T-cell (primary cell): ENCODE measurements around the gene EFCAB9. TPM values are rescaled to one million over a fixed set of nuclear protein-coding genes. Genes with fewer than 3 reads are reported as not detected.

Experiments
- ATAC-seq, 4 experiments: fragments of 200-7000 bp in 3 of 4; fragments of 150-1000 bp in 1 of 4; cut with Tn5 transposase; replicated peaks in 1 of 4; 1 replicate in 3 of 4; 2 replicates in 1 of 4; pipeline ENCODE4 v1.10.0; 2021; ENCODE audit warnings: moderate library complexity in 3 of 4, mild to moderate bottlenecking in 2 of 4, moderate number of reproducible peaks in 1 of 4
- CTCF ChIA-PET, 2 donors: fragments of 300-600 bp; sonication (Branson Sonifier 250); formaldehyde crosslinking; loops; one replicate each; lab custom pipeline; 2022; ENCODE audit warnings: antibody characterized with exemption in 2 of 2; lab: Charles Lee
- POLR2A ChIA-PET, 2 donors: fragments of 300-600 bp; sonication (Branson Sonifier 250); formaldehyde crosslinking; loops; one replicate each; lab custom pipeline; 2022; ENCODE audit warnings: antibody characterized with exemption in 2 of 2; lab: Charles Lee
- DNase-seq, 35 experiments: peaks; one replicate each; pipeline versions ENCODE4 v3.0.0 to v3.0.0-alpha.2; 2013 to 2023
- H3K27ac ChIP-seq: one replicate; pipeline ENCODE4 v1.5.1; 2013; ENCODE audit warnings: low read length
- H3K27me3 ChIP-seq, 2 experiments: replicated peaks in 1 of 2; 1 replicate in 1 of 2; 2 replicates in 1 of 2; pipeline versions ENCODE4 v1.6.1 to v1.7.0; 2013; ENCODE audit warnings: low read length in 1 of 2, mixed read lengths in 1 of 2; ENCODE audit not compliant: control insufficient read depth in 2 of 2, insufficient read depth in 2 of 2; ENCODE audit errors: extremely low read depth in 1 of 2
- H3K36me3 ChIP-seq, 2 donors: 1 replicate in 1 of 2; 2 replicates in 1 of 2; pipeline versions ENCODE4 v1.6.1 to v1.7.0; 2013; ENCODE audit warnings: low read length in 1 of 2; ENCODE audit not compliant: control insufficient read depth in 2 of 2, insufficient read depth in 1 of 2; ENCODE audit errors: extremely low read depth in 1 of 2
- H3K4me1 ChIP-seq, 2 experiments: 1 replicate in 1 of 2; 2 replicates in 1 of 2; pipeline versions ENCODE4 v1.6.1 to v1.7.0; 2013; ENCODE audit warnings: low read length in 2 of 2, mixed read lengths in 1 of 2; ENCODE audit not compliant: insufficient read depth in 2 of 2, control insufficient read depth in 1 of 2; ENCODE audit errors: extremely low read depth in 1 of 2
- H3K4me3 ChIP-seq, 2 donors: 1 replicate in 1 of 2; 2 replicates in 1 of 2; pipeline versions ENCODE4 v1.5.1 to v1.7.0; 2013; ENCODE audit warnings: mild to moderate bottlenecking in 2 of 2, low read length in 1 of 2, moderate library complexity in 1 of 2; ENCODE audit not compliant: control insufficient read depth in 1 of 2; ENCODE audit errors: extremely low read depth in 1 of 2
- H3K9me3 ChIP-seq: 2 replicates; pipeline ENCODE4 v1.7.0; 2013
- H3K27ac Mint-ChIP-seq, 2 donors: one replicate each; pipeline ENCODE4 v1.8.0; 2020 to 2021; ENCODE audit warnings: mild to moderate bottlenecking in 2 of 2, mixed read lengths in 2 of 2
- H3K27me3 Mint-ChIP-seq, 2 donors: one replicate each; pipeline ENCODE4 v1.8.0; 2021 to 2022; ENCODE audit warnings: mixed read lengths in 2 of 2
- H3K36me3 Mint-ChIP-seq: one replicate; pipeline ENCODE4 v1.8.0; 2021; ENCODE audit warnings: mixed read lengths
- H3K4me1 Mint-ChIP-seq, 3 donors: one replicate each; pipeline ENCODE4 v1.8.0; 2020 to 2022; ENCODE audit warnings: mixed read lengths in 3 of 3, mild to moderate bottlenecking in 1 of 3
- H3K4me3 Mint-ChIP-seq, 3 donors: one replicate each; pipeline ENCODE4 v1.8.0; 2020 to 2022; ENCODE audit warnings: mild to moderate bottlenecking in 3 of 3, mixed read lengths in 3 of 3, moderate library complexity in 3 of 3
- H3K9me3 Mint-ChIP-seq, 3 donors: one replicate each; pipeline ENCODE4 v1.8.0; 2020 to 2022; ENCODE audit warnings: mixed read lengths in 3 of 3
- WGBS: methylation state at CpG from one replicate; pipeline ENCODE4 v1.1.5; 2013; ENCODE audit warnings: missing lambda C conversion rate; ENCODE audit not compliant: insufficient coverage; 5-methylcytosine and 5-hydroxymethylcytosine counted together
- total RNA-seq, 35 experiments: library from RNA in 6 of 35; stranded (reverse) in 6 of 35; fragments of 120-200 nt in 1 of 35; gene quantifications; one replicate each; pipeline versions ENCODE4 v1.2.1 to v1.2.4 and lab custom pipeline; 2013 to 2026

The EFCAB9 gene
- total RNA-seq, 5 donors from 2014 or later (not counting 1 experiment from before 2014, with no cell fraction given) = not detected

GRCh38 chr5:172243302-172243701 is 49.3 kb downstream of the EFCAB9 start:
- POLR2A ChIA-PET = no interaction called here
- H3K36me3 Mint-ChIP-seq = peaks cover 17% of the 10 kb centered on the region
- H3K4me3 ChIP-seq = no peak overlapping the region
- no peak overlapping the region for H3K27ac ChIP-seq
- no CpG with 5 or more reads among the region's 3 CpGs for WGBS
- H3K4me1 ChIP-seq = peaks cover 0 to 6% of the 10 kb centered on the region in 2 experiments
- no peak for DNase-seq
- H3K9me3 Mint-ChIP-seq = no peaks in the 10 kb centered on the region
- ATAC-seq = no peak
- H3K4me1 Mint-ChIP-seq = peaks cover 8 to 23% (median 18%) of the 10 kb centered on the region in 3 donors
- no peaks in the 10 kb centered on the region for H3K36me3 ChIP-seq
- no peak overlapping the region for H3K27ac Mint-ChIP-seq
- no peaks in the 10 kb centered on the region for H3K27me3 Mint-ChIP-seq
- no peaks in the 10 kb centered on the region for H3K27me3 ChIP-seq
- no peak overlapping the region for H3K4me3 Mint-ChIP-seq
- CTCF ChIA-PET = no interaction called here
- no peaks in the 10 kb centered on the region for H3K9me3 ChIP-seq

GRCh38 chr5:172245046-172245445 is 51.1 kb downstream of the EFCAB9 start:
- no peaks in the 10 kb centered on the region for H3K4me1 ChIP-seq
- no CpG with 5 or more reads among the region's 2 CpGs for WGBS
- Mint-ChIP-seq H3K4me1 (peaks cover 0 to 8% (median 4%) of the 10 kb centered on the region in 3 donors), H3K9me3 (peaks cover 0 to 5% (median 4%) of the 10 kb centered on the region in 3 donors), H3K27ac (no peak overlapping the region), H3K36me3 (peaks cover 23% of the 10 kb centered on the region), H3K4me3 (no peak overlapping the region), H3K27me3 (no peaks in the 10 kb centered on the region)
- H3K27me3 ChIP-seq = no peaks in the 10 kb centered on the region
- H3K27ac ChIP-seq = no peak overlapping the region
- ATAC-seq (no peak), DNase-seq (no peak)
- POLR2A ChIA-PET = interaction anchor here in 1 of 2 donors (0.7 kb wide), 1 partner anchor 36 kb away, joined by 3 read pairs; no protein-coding TSS in a partner anchor
- CTCF ChIA-PET = no interaction called here
- H3K9me3 ChIP-seq = no peaks in the 10 kb centered on the region
- no peaks in the 10 kb centered on the region for H3K36me3 ChIP-seq
- no peak overlapping the region for H3K4me3 ChIP-seq

GRCh38 chr5:172245703-172246125 is 51.7 kb downstream of the EFCAB9 start:
- ChIA-PET CTCF (no interaction called here), POLR2A (no interaction called here)
- H3K4me1 ChIP-seq = no peaks in the 10 kb centered on the region
- H3K4me3 ChIP-seq = no peak overlapping the region
- ATAC-seq = no peak
- H3K27me3 Mint-ChIP-seq = no peaks in the 10 kb centered on the region
- H3K36me3 Mint-ChIP-seq = peaks cover 28% of the 10 kb centered on the region
- no CpG with 5 or more reads among the region's 1 CpG for WGBS
- no peak overlapping the region for H3K4me3 Mint-ChIP-seq
- H3K4me1 Mint-ChIP-seq = peaks cover 0 to 8% (median 4%) of the 10 kb centered on the region in 3 donors
- H3K27me3 ChIP-seq = no peaks in the 10 kb centered on the region
- no peaks in the 10 kb centered on the region for H3K36me3 ChIP-seq
- H3K27ac ChIP-seq = no peak overlapping the region
- H3K27ac Mint-ChIP-seq = no peak overlapping the region
- H3K9me3 ChIP-seq = peaks cover 4% of the 10 kb centered on the region
- peaks cover 0 to 5% (median 4%) of the 10 kb centered on the region in 3 donors for H3K9me3 Mint-ChIP-seq
- DNase-seq = no peak

GRCh38 chr5:172248637-172249036 is 54.7 kb downstream of the EFCAB9 start:
- no peaks in the 10 kb centered on the region for H3K36me3 ChIP-seq
- H3K9me3 Mint-ChIP-seq = peaks cover 11 to 25% (median 17%) of the 10 kb centered on the region in 3 donors
- H3K4me1 ChIP-seq = no peaks in the 10 kb centered on the region
- no peaks in the 10 kb centered on the region for H3K27me3 Mint-ChIP-seq
- H3K27me3 ChIP-seq = no peaks in the 10 kb centered on the region
- CTCF ChIA-PET = interaction anchor here in 1 of 2 donors (0.6 kb wide), 1 partner anchor 497 kb away, joined by 3 read pairs; no protein-coding TSS in a partner anchor
- peaks cover 0 to 8% (median 2%) of the 10 kb centered on the region in 3 donors for H3K4me1 Mint-ChIP-seq
- H3K27ac Mint-ChIP-seq = no peak overlapping the region
- DNase-seq (no peak), ATAC-seq (no peak)
- H3K36me3 Mint-ChIP-seq = peaks cover 33% of the 10 kb centered on the region
- H3K9me3 ChIP-seq = peaks cover 4% of the 10 kb centered on the region
- POLR2A ChIA-PET = no interaction called here
- no peak overlapping the region for H3K27ac ChIP-seq
- 100% methylated on average over 1 of the region's 2 CpGs for WGBS
- no peak overlapping the region for H3K4me3 Mint-ChIP-seq
- no peak overlapping the region for H3K4me3 ChIP-seq

GRCh38 chr5:172251419-172251818 is 57.4 kb downstream of the EFCAB9 start:
- H3K36me3 Mint-ChIP-seq = peaks cover 40% of the 10 kb centered on the region
- ATAC-seq (no peak), DNase-seq (no peak)
- ChIA-PET CTCF (no interaction called here), POLR2A (no interaction called here)
- Histone ChIP-seq H3K4me1 (no peaks in the 10 kb centered on the region), H3K27me3 (no peaks in the 10 kb centered on the region), H3K9me3 (peaks cover 4% of the 10 kb centered on the region), H3K4me3 (no peak overlapping the region), H3K27ac (no peak overlapping the region), H3K36me3 (no peaks in the 10 kb centered on the region)
- H3K4me1 Mint-ChIP-seq = peaks cover 0 to 8% (median 0%) of the 10 kb centered on the region in 3 donors
- no peaks in the 10 kb centered on the region for H3K27me3 Mint-ChIP-seq
- H3K27ac Mint-ChIP-seq = no peak overlapping the region
- no CpG with 5 or more reads among the region's 1 CpG for WGBS
- H3K4me3 Mint-ChIP-seq = no peak overlapping the region
- peaks cover 11 to 27% (median 17%) of the 10 kb centered on the region in 3 donors for H3K9me3 Mint-ChIP-seq

- no peaks in the 10 kb centered on the region for H3K36me3 ChIP-seq
- H3K9me3 ChIP-seq = peaks cover 4% of the 10 kb centered on the region
- ChIA-PET CTCF (interaction anchor here in 1 of 2 donors (0.6 kb wide), 1 partner anchor 687 kb away, joined by 4 read pairs; no protein-coding TSS in a partner anchor), POLR2A (no interaction called here)
- no peak for ATAC-seq
- Mint-ChIP-seq H3K9me3 (peaks cover 17 to 27% (median 17%) of the 10 kb centered on the region in 3 donors), H3K27ac (no peak overlapping the region), H3K27me3 (no peaks in the 10 kb centered on the region), H3K4me3 (no peak overlapping the region), H3K36me3 (peaks cover 44% of the 10 kb centered on the region), H3K4me1 (no peaks in the 10 kb centered on the region)
- no peak for DNase-seq
- no peak overlapping the region for H3K27ac ChIP-seq
- no peak overlapping the region for H3K4me3 ChIP-seq
- no CpG with 5 or more reads among the region's 2 CpGs for WGBS
- H3K27me3 ChIP-seq = no peaks in the 10 kb centered on the region
- H3K4me1 ChIP-seq = no peaks in the 10 kb centered on the region
Observed at GRCh38 chr5:172252501-172252900, 58.5 kb downstream of the EFCAB9 start.
